Kidney epithelial cell (primary cell): Measurements from ENCODE around the gene PKNOX2. TPM values are rescaled to one million over a fixed set of nuclear protein-coding genes. Genes with fewer than 3 reads are reported as not detected.

Experiments used
- DNase-seq: peaks from one replicate; pipeline ENCODE4 v3.0.0-alpha.2; 2010; ENCODE audit warnings: low read depth
- H3K27me3 ChIP-seq: 2 replicates; pipeline ENCODE4 v1.6.0; 2011; ENCODE audit warnings: low read length; ENCODE audit not compliant: control insufficient read depth, insufficient read depth
- H3K36me3 ChIP-seq: 2 replicates; pipeline ENCODE4 v1.5.1; 2011; ENCODE audit warnings: low read length; ENCODE audit not compliant: control insufficient read depth, insufficient read depth
- H3K4me3 ChIP-seq: 2 replicates; pipeline ENCODE4 v1.5.1; 2011; ENCODE audit warnings: low read depth, mild to moderate bottlenecking, control low read depth, low read length
- total RNA-seq: library from RNA; depleted of rRNA; stranded (reverse); fragments of >200 nt; gene quantifications from 2 replicates; pipeline ENCODE4 v1.2.3, GENCODE V29; 2015
- TF ChIP-seq, protein P1 (sequence below): IDR thresholded peaks from 2 replicates; pipeline ENCODE4 v1.5.1; 2011; ENCODE audit warnings: mild to moderate bottlenecking, moderate library complexity, low read length, control low read depth, inconsistent platforms; ENCODE audit not compliant: insufficient read depth, poor library complexity, severe bottlenecking

PKNOX2 gene
- total RNA-seq, 1 donor from 2014 or later: 0.42 TPM

DNA sequence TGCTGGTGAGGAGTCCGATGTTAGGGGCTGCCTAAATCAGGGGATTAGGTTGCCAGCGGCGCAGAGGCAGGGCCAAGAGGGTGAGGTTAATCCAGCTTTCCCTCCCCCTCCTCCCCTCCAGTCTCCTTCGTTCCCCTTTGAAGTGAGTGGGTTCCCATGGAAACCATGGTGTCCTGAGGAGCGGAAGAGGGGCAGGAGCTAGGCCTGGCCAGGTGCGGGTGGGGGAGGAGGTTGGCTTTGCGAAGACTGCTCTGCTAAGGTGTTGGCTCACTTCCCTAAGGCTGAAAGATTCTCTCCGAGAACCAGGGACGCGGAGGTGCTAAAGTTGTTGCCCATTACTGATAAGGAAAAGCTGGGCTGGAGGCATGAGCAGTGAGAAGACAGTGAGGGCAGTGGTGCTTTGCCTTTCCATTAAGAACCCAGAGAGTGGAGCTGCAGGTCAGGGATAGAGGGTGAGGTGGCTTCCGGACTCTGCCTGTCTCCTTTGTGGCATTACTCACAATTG lies 206.9 kb downstream of the PKNOX2 start:
- no peaks in the 10 kb centered on the region for H3K36me3 ChIP-seq
- no peak overlapping the region for H3K4me3 ChIP-seq
- peaks cover 15% of the 10 kb centered on the region for H3K27me3 ChIP-seq
- no peak for DNase-seq
- TF ChIP-seq, protein P1, sequence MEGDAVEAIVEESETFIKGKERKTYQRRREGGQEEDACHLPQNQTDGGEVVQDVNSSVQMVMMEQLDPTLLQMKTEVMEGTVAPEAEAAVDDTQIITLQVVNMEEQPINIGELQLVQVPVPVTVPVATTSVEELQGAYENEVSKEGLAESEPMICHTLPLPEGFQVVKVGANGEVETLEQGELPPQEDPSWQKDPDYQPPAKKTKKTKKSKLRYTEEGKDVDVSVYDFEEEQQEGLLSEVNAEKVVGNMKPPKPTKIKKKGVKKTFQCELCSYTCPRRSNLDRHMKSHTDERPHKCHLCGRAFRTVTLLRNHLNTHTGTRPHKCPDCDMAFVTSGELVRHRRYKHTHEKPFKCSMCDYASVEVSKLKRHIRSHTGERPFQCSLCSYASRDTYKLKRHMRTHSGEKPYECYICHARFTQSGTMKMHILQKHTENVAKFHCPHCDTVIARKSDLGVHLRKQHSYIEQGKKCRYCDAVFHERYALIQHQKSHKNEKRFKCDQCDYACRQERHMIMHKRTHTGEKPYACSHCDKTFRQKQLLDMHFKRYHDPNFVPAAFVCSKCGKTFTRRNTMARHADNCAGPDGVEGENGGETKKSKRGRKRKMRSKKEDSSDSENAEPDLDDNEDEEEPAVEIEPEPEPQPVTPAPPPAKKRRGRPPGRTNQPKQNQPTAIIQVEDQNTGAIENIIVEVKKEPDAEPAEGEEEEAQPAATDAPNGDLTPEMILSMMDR: no peak

DNA sequence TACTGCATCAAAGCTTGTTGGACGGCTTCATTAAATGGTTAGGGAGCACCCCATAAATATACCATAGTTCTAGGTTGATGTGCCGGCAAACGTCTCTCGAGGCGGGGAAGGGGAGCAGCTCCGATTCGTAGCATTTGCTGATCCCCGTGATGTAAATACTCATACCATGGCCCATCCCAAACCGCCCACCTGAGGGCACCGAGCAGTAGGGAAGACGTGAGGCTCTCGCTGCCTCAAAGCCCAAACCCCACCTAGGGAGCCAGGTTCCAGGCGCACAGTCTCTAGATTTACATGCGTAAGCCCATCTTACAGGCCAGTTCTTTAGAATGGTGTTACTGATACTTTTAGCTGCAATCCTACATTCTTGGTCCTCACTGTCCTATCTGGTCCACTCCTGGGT lies 207.5 kb downstream of the PKNOX2 start:
- DNase-seq: no peak
- Histone ChIP-seq H3K36me3 (no peaks in the 10 kb centered on the region), H3K4me3 (no peak overlapping the region)

DNA sequence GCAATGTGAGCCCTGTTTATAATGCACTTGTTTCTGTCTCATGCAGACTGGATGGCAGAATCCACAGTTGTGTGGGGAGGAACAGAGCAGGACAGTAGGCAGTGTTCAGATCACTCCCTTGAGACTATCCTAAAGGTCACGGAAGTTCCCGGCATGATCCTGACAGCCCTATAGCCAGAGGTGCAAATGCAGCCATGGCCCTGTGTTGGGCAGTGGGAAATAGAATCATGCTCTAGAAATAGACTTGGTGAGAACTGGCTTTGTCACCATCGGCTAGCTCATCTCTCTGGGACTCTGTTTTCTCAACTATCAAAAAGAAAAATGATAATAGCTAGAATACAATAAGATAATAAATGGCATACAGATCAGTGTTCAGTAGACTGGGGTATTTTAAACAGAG lies 208.4 kb downstream of the PKNOX2 start:
- peaks cover 20% of the 10 kb centered on the region for H3K27me3 ChIP-seq
- DNase-seq: no peak
- TF ChIP-seq, protein P1: no peak
- no peaks in the 10 kb centered on the region for H3K36me3 ChIP-seq
- no peak overlapping the region for H3K4me3 ChIP-seq

More for the DNA sequence above, 207.5 kb downstream of the PKNOX2 start:
- peaks cover 17% of the 10 kb centered on the region for H3K27me3 ChIP-seq
- TF ChIP-seq, protein P1: no peak

DNA sequence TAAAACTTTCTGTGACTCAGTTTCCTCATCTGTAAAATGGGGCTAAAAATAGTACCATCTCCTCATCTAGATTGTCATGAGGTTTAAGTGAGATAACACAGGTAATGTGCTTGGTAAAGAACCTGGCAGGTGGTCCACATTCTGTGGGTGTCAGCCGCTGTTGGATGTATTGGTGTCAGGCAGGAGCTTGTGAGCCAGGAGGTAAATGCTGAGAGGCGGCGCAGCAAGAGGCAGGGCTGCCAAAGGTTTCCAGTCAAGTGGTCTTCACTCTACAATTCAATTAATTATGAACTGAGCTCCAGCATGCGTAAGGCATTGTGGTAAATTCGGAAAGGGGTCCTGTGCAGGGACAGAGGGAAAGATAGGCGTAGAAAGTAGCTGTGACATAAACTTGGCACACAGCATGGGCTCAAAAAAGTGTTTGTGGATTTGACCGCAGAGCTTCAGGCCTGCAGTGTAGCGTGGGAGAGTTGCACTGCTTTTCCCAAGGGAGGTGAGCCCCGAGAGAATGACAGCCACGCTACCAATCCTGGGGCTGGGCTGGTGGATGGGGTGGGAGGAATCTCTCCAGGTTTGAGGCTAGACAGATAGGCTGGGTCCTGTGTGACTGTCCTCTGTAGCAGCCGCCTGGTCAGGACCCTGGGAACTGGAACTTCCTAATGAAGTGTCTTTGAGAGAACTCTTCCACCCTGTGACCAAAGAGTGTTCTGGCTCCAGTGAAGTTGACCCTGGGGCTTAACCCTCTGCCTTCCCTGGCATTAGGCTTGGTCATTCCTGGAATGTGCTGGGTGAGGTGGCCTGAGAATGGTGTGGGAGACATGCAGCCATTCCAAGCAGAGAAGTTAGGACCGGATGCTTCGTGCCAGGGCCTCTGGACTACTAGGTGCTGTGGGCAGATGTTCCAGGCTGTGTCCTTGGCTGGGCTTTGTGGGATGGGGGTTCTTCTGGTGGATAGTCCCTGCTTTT lies 209.2 kb downstream of the PKNOX2 start:
- Histone ChIP-seq H3K4me3 (no peak overlapping the region), H3K36me3 (no peaks in the 10 kb centered on the region), H3K27me3 (peaks cover 26% of the 10 kb centered on the region)
- TF ChIP-seq, protein P1: no peak
- DNase-seq: no peak

DNA sequence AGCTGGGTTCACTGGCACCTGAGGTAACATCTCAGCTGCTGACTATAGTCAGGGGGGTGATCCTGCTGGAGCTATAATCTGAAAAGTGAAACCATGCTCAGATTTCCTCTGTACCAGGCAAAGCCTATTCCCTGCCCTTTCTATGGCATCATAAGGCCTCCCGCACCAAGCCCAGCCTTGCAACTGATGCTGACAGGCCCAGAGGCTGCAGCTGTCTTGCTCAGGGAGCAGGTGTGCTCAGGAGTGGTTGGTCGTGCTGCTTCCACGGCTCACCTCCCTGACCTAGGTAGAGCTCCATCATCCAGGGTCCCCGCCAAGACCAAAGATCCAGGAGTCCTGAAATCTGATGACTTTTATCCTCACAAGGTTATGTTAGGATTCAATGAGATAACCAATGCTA lies 209.8 kb downstream of the PKNOX2 start:
- Histone ChIP-seq H3K27me3 (peaks cover 29% of the 10 kb centered on the region), H3K36me3 (no peaks in the 10 kb centered on the region), H3K4me3 (no peak overlapping the region)
- no peak for DNase-seq
- TF ChIP-seq, protein P1: no peak
